ENCODE results near the gene ZBBX.
A peak's percentile ranks its signal among the peaks of the same experiment; 100 is the strongest.

ZBBX gene

DNA sequence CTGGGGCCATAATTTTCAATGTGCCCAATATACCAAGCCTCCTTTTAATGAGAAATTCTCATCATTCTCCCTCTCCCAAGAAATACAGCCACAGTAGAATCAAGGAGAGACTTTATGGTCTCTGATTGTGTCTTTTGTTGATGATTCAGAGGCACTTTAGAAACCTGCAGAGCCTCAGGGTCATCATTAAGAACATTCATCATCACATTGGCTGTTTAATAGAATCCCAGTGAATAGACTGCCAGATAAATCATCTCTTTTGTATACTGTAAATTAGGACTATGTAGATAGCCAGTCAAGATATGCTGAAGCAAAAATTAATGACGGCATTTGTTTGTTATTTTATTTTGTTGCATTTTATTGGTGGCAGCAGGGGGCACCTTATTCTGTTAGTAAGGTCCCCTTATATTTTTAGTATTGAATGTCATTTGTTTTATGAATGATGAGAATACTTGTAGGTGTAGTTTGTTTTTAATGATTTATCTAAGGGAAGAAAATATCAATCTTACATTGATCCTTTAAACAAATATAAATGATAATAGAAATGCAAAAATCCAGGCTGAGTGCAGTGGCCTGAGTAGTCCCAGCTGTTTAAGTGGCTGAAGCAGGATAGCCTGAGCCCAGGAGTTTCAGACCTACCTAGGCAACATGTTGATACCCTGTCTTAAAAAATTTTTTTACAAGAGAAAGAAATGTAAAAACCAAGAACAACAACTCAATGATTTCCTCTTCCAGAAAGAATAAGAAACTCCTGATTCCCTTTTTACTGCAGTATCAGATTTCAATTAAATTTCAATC, 138.8 kb downstream of the ZBBX start:
- in situ Hi-C loops (cut with HindIII; ENCODE audit: low sequenced_read_pairs), result no loop called here
- TF ChIP-seq, protein P1, sequence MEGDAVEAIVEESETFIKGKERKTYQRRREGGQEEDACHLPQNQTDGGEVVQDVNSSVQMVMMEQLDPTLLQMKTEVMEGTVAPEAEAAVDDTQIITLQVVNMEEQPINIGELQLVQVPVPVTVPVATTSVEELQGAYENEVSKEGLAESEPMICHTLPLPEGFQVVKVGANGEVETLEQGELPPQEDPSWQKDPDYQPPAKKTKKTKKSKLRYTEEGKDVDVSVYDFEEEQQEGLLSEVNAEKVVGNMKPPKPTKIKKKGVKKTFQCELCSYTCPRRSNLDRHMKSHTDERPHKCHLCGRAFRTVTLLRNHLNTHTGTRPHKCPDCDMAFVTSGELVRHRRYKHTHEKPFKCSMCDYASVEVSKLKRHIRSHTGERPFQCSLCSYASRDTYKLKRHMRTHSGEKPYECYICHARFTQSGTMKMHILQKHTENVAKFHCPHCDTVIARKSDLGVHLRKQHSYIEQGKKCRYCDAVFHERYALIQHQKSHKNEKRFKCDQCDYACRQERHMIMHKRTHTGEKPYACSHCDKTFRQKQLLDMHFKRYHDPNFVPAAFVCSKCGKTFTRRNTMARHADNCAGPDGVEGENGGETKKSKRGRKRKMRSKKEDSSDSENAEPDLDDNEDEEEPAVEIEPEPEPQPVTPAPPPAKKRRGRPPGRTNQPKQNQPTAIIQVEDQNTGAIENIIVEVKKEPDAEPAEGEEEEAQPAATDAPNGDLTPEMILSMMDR (IDR thresholded peaks at IDR 0.05; ENCODE audit: low read depth, low read length), result no peak
- DNase-seq (ENCODE audit: low read depth, low spot score), result no peak
- H3K4me3 ChIP-seq (ENCODE audit: low read depth, low read length), result no peak overlapping the region

DNA sequence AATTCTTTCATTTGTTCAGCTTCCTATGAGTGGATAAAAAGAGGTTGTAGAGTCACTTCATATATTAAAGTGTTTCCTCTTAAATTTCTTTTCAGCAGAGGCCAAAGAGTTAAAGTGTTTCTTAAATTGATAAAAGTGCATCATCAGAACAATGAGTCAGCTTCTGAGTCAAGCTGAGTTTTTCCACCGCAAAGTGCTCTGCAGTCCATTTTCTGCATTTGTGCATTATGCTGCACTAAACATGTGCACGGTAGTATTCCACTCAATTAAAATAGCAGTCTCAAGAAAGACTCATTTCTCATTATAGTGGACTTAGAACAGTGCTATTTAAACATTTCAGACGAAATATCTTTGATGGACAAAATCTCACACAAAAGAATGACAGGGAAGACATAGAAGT, 152.0 kb downstream of the ZBBX start:
- DNase-seq (ENCODE audit: low read depth, low spot score), result peak; percentile 88
- no peak overlapping the region for H3K4me3 ChIP-seq (ENCODE audit: low read depth, low read length)
- in situ Hi-C loops (cut with HindIII; ENCODE audit: low sequenced_read_pairs), result no loop called here
- TF ChIP-seq, protein P1 (IDR thresholded peaks at IDR 0.05; ENCODE audit: low read depth, low read length), result no peak

DNA sequence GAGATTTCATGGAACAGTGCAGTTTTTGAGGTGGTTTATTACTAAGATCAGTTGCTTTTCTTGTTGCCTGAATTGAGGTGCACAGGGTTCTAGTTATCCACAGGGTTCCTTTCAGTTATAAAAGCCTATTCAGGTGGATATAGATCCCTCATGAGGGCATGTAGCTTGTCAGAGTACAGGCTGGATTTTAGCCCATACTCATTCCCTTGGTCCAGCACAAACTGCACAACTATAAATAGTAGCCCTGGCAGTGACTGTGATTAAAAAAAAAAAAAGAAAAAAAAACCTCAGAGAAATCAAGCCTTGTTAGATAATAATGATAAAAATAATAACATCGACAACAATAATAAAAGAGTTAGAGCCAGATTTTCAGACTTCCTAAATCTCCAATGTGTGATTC, 154.3 kb downstream of the ZBBX start:
- in situ Hi-C loops (cut with HindIII; ENCODE audit: low sequenced_read_pairs), result no loop called here
- DNase-seq (ENCODE audit: low read depth, low spot score), result no peak
- TF ChIP-seq, protein P1 (IDR thresholded peaks at IDR 0.05; ENCODE audit: low read depth, low read length), result no peak
- no peak overlapping the region for H3K4me3 ChIP-seq (ENCODE audit: low read depth, low read length)

DNA sequence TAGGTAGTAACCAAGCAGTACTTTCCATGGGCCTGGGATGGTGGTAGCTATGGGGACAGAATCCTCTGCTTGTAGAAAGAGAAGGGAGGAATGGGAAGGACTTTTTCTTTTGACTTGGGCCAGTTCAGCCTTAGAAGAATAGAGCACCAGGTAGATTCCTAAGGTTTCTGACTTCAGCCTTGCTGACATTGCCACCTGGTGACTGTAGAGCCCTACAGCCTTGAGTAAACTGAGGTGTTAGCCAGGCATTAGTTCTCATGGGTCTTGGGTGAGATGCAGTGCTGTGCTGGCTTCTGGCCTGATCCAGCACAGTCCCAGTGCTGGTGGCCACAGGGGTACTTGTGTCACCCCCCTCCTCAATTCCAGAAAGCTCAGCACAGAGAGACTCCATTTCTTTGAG, 171.1 kb downstream of the ZBBX start:
- DNase-seq (ENCODE audit: low read depth, low spot score), result no peak
- no peak overlapping the region for H3K4me3 ChIP-seq (ENCODE audit: low read depth, low read length)
- TF ChIP-seq, protein P1 (IDR thresholded peaks at IDR 0.05; ENCODE audit: low read depth, low read length), result no peak
- in situ Hi-C loops (cut with HindIII; ENCODE audit: low sequenced_read_pairs), result no loop called here

DNA sequence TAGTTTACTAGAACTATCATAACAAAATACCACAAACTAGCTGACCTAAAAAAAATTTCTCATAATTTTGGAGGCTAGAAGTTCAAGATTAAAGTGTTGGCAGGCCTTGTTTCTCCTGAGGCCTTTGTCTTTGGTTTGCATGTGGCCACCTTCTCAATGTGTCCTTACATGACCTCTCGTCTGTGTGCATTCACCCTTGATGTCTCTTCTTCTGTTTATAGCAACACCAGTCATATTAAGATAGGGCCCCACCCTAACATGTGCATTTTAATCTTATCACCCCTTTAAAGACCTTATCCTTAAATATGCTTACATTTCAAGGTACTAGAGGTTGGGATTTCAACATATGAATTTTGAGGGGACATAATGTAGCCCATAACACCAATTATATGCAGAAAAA, 177.0 kb downstream of the ZBBX start:
- in situ Hi-C loops (cut with HindIII; ENCODE audit: low sequenced_read_pairs), result no loop called here
- no peak for DNase-seq (ENCODE audit: low read depth, low spot score)
- no peak overlapping the region for H3K4me3 ChIP-seq (ENCODE audit: low read depth, low read length)
- TF ChIP-seq, protein P1 (IDR thresholded peaks at IDR 0.05; ENCODE audit: low read depth, low read length), result no peak

DNA sequence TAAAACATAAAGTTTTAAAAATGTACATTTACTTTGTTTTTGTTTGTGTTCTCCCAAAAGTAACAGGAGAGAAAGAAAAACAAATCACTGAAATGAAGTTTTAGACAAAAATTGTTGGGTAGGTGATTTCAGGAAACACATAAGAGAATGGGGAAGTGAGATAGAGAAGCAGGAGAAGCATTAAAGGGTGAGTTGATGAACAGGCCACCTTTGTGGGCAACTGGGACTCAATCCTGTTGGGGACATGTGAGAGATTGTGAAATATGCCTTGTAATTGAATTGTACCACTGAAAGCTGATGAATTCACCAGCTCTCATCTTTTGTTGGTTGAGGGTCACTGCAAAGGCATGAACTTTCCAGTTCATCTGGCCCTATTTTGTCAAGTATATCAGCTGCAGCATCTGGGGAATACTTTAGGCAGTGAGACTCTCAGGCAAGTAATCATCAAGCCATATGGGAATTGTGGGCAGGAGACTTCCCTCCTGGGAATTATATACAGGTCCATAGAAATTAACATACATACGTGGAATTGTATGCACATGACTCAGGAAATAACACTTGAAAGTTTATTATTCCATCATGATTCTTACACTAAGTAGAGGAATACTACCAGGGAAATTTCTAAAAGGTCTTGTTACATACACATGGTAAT, 181.0 kb downstream of the ZBBX start:
- no peak for DNase-seq (ENCODE audit: low read depth, low spot score)
- in situ Hi-C loops (cut with HindIII; ENCODE audit: low sequenced_read_pairs), result no loop called here
- no peak overlapping the region for H3K4me3 ChIP-seq (ENCODE audit: low read depth, low read length)
- TF ChIP-seq, protein P1 (IDR thresholded peaks at IDR 0.05; ENCODE audit: low read depth, low read length), result no peak
